ENCODE data around the gene LCN2. TPM values are rescaled to one million over a fixed set of nuclear protein-coding genes. Genes with fewer than 3 reads are reported as not detected.

LCN2 gene
- total RNA-seq, 1 donor from 2014 or later, result 85.5 TPM

- peak; percentile 93 for DNase-seq (ENCODE audit: low spot score)
Observed at GRCh38 chr9:128115187-128116103, 33.8 kb upstream of the LCN2 start.

GRCh38 chr9:128116104-128117083, 32.9 kb upstream of the LCN2 start:
- no peak for DNase-seq (ENCODE audit: low spot score)

- DNase-seq (ENCODE audit: low spot score), result peak; percentile 96
Observed at GRCh38 chr9:128117613-128118471, 31.4 kb upstream of the LCN2 start.

GRCh38 chr9:128118472-128118857, 30.8 kb upstream of the LCN2 start:
- no peak for DNase-seq (ENCODE audit: low spot score)

- no peak for DNase-seq (ENCODE audit: low spot score)
Observed at GRCh38 chr9:128118971-128119665, 30.1 kb upstream of the LCN2 start.

GRCh38 chr9:128120061-128120740, 29.1 kb upstream of the LCN2 start:
- no peak for DNase-seq (ENCODE audit: low spot score)

- no peak for DNase-seq (ENCODE audit: low spot score)
Observed at GRCh38 chr9:128120741-128121465, 28.4 kb upstream of the LCN2 start.

- DNase-seq (ENCODE audit: low spot score), result no peak
Observed at GRCh38 chr9:128121466-128121810, 27.8 kb upstream of the LCN2 start.

GRCh38 chr9:128121924-128122808, 27.1 kb upstream of the LCN2 start:
- DNase-seq (ENCODE audit: low spot score), result no peak

- DNase-seq (ENCODE audit: low spot score), result no peak
Observed at GRCh38 chr9:128122809-128123175, 26.5 kb upstream of the LCN2 start.

- no peak for DNase-seq (ENCODE audit: low spot score)
Observed at GRCh38 chr9:128123451-128124080, 25.7 kb upstream of the LCN2 start.

GRCh38 chr9:128124451-128124850, 24.8 kb upstream of the LCN2 start:
- no peak for DNase-seq (ENCODE audit: low spot score)

- DNase-seq (ENCODE audit: low spot score), result no peak
Observed at GRCh38 chr9:128124873-128125579, 24.2 kb upstream of the LCN2 start.

- no peak for DNase-seq (ENCODE audit: low spot score)
Observed at GRCh38 chr9:128125580-128126354, 23.5 kb upstream of the LCN2 start.

GRCh38 chr9:128127568-128127989, 21.7 kb upstream of the LCN2 start, which contains the start of gene PTGES2:
Gene PTGES2 (minus strand): TSS chr9:128127729. CDS start chr9:128127717, 12 bp downstream.
- peak; percentile 88 for DNase-seq (ENCODE audit: low spot score)

GRCh38 chr9:128127990-128128835, 21.0 kb upstream of the LCN2 start:
- DNase-seq (ENCODE audit: low spot score), result peak; percentile 87

Data from mucosa of gallbladder (tissue), 1 donor.